ENCODE measurements around the gene MXD1.

MXD1 gene

DNA sequence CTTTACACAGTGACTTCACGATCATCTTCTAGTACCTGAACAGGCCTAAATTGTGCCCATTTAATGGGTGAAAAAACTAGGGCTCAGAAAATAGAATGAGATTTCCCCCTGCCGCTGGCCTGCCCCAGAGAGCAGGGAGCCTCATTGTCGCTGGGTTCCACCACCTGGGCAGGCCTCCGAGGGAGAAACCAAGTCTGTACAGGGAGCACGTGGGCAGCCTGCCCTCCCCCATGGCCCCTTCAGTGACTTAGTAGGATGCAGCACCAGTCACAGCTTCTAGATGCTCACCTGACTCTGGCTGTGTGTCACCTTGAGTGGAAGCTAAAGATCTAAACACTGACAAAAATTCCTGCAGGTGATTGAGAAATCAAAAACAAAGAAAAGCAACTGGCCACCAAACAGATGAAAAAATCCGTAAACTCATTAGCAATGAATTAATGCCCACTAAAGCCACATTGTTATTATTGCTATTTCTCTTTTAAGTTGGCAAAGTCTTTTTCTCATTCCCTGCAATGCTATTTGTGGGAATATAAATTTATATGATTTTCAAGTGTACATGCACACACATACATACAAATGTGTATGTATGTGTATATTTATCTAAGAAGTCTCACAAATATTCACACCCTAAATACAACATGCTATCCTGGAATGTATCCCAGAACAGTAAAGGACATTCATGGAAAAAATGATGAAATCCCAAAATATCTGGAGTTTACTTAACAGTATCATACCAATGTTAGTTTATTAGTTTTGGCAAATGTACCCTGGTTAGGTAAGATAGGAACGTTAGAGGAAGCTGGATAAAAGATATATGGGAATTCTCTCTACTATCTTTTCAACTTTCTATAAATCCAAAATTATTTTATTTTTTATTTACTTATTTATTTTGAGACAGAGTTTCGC lies 65.2 kb downstream of the MXD1 start:
- DNase-seq = no peak

- DNase-seq = no peak
These were observed 68.6 kb downstream of the MXD1 start for GRCh38 chr2:69983392-69983966.

DNA sequence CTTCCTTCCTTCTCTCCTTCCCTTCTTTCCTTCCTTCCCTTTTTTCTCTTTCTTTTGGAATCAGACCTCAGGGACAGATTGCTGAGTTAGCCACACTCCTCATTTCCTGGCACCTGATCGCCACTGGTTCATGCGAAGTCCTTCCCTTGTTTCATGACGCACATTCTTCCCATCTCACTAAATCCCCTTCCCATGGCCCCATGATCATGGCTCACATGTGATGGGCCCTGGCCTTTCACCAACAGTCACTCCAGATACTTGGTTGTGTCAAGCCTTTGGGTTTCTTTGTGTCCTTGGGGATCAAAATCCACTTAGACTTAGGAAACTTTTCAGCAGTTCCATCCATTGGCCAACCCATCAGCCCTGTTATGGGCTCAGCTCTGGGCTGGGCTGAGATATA lies 70.3 kb downstream of the MXD1 start:
- no peak for DNase-seq

DNA sequence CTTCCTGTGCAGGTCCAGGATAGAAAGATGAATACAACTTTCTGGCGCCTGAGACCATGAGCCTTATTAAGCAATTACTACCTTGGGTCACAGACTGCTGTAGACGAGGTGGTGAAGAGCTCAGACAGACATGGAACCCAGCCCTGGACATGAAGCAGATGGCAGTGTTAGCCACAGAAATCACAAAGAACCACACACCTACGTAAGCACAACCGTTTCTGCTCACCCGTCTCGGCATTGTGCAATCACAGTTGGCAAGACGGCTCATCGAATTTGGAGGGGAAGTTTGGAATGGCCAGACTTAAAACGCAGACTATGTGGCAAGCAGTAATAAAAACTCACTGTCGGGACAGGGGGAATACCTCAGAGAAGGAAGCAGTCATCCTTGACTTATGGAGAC lies 70.8 kb downstream of the MXD1 start:
- DNase-seq = no peak

DNA sequence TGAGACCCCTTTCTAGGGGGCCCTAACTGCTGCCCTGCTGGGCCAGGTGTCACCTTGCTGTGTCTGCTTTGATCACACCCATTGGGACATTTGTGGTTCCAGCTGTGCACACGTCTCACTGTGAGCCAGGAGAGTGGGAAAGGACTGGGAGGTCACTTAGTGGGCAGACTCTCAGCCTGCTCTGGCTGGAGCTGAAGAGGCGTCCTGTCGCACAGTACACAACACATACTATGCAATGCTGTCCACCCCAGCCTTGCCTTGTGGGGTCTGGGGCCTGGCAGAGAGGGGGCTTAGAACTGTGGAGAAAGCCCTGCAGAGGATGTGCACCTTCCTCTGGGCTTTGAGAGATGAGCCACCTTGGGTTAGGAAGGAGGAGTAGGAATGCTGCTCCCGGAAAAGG lies 71.8 kb downstream of the MXD1 start:
- no peak for DNase-seq

- no peak for DNase-seq
These were observed 73.3 kb downstream of the MXD1 start for GRCh38 chr2:69988086-69988635.

DNA sequence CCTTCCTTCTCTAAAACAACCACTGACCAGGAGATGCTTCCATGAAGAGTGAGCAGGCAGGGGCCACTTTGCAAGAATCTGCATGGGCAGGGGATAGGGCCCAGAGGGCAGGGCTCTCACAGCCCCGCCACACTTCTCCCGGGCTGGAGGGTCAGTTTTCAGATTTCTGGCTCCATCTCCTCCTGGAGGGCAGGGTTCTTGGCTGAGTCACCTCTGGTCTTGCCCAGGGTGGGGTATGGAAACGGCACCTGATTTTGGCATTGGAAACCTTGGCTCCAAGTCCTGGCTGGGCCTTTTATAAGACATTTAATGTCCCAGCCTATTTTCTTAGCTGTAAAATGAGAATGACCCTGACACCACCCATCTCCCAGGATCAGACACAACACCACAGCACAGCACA lies 74.1 kb downstream of the MXD1 start:
- no peak for DNase-seq

GRCh38 chr2:69989441-69990105 lies 74.7 kb downstream of the MXD1 start:
- no peak for DNase-seq

Data from effector CD8-positive, alpha-beta T cell (primary cell).